ENCODE measurements around the gene SCNN1G. TPM values are rescaled to one million over a fixed set of nuclear protein-coding genes. Genes with fewer than 3 reads are reported as not detected.

SCNN1G gene
- total RNA-seq = not detected in 2 replicates

DNA sequence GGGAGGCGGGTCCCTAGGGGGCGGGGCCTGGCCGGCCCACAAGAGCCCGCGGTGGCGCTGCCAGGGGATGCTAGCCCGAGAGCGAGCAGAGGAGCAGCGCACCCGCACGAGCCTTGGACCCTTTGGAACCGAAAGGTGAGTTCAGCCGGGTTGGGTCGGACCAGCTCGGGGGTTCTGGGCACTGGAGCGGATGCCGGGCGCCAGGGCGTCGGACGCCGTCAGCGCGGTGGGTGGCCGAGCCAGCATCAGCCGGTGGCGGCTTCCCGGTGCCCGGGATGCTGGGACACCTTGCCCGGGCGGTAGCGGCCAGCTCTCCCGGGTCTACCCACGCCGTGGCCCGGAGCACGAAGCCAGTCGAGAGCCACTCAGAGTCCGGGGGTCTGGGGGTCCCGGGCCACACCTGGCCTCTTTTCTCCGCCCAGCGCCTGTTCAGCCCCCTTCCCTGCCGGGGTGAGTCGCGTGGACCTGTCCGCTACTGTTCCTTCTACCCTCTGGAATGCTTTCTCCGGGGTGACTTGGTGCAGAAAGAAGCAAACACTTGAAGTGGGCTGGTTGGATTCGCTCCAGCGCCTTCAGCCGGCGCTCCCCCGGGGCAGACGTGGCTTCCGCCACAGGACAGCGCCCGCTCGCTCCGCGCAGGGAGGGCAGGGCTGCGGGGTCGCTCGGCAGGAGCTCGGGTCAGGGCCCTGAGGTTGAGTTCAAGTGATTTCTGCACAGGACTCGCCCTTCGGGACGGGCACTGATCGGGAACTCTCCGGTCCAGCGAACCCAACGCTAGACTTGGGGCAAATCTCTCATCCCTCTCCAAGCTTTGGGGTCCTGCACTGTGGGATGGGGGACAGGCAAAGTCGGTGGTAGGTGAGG lies at the start of gene SCNN1G:
TSS of gene SCNN1G (plus strand) at position 67 of the 864 bp plus-strand sequence. CDS start 3,527 bp downstream, outside the sequence.

DNA sequence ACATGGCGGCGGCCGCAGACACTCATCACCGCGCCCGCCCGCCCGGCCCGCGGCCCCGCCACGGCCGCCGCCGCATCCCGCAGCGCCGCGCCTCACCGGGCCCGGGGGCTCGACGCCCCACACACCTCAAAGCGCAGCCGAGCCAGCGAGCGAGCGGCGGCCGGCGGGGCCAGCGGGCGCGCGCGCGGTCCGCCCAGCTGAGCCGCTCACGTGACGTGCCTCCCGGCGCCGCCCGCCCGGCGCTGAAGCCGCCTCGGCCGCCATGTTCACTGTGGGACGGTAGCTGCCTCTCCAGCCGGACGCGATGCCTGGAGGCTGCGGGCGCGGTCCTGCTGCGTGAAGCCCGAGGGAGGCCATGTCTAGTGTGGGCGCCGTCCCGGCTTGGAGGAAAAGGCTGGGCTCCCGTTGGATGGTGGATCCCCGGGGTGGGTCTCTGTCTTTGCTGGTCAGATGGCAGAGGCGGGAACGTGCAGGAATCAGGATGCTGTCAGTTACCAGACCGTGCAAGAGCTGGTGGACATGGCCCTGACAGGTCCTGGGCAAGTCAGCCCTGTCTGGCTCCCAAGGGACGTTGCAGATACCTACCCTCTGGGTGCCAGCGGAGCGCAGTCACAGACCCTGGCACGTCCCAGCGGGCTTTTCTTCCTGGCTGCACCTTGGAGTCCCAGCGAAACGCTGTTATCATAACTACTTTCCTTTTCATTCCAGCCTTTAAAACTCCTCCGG lies 33.1 kb upstream of the SCNN1G start, which contains the start of gene USP31:
TSS of gene USP31 (minus strand) at position 186 of the 726 bp plus-strand sequence. CDS start at position 4, 182 bp downstream.

Other genes starting within 250 kb of the SCNN1G start
- 3.9 and 5.1 TPM in 2 replicates for gene USP31, start 33.3 kb upstream of the SCNN1G start, total RNA-seq
- not detected in 2 replicates for gene SCNN1B, start 119.6 kb downstream of the SCNN1G start, total RNA-seq